ENCODE data around the gene KRT77.

Gene KRT77

GRCh38 chr12:52645982-52646381 lies 57.3 kb downstream of the KRT77 start:
- no peaks in the 10 kb centered on the region for H3K36me3 ChIP-seq (ENCODE audit: insufficient read depth, low read length)
- no peaks in the 10 kb centered on the region for H3K4me1 ChIP-seq (ENCODE audit: control insufficient read depth, insufficient read depth, low read length, unreplicated experiment)
- H2AFZ ChIP-seq (ENCODE audit: low read length, unreplicated experiment): no peak overlapping the region

GRCh38 chr12:52645120-52645761 lies 58.1 kb downstream of the KRT77 start:
- H3K4me1 ChIP-seq (ENCODE audit: control insufficient read depth, insufficient read depth, low read length, unreplicated experiment): no peaks in the 10 kb centered on the region
- H3K27me3 ChIP-seq (ENCODE audit: insufficient read depth, low read length): peaks cover 90% of the 10 kb centered on the region
- H2AFZ ChIP-seq (ENCODE audit: low read length, unreplicated experiment): no peak overlapping the region
- H3K4me3 ChIP-seq (ENCODE audit: low read depth, low read length): no peak overlapping the region
- no peaks in the 10 kb centered on the region for H3K36me3 ChIP-seq (ENCODE audit: insufficient read depth, low read length)
- H3K79me2 ChIP-seq (ENCODE audit: control insufficient read depth, insufficient read depth, low read length, unreplicated experiment): no peaks in the 10 kb centered on the region
- no peak overlapping the region for H3K27ac ChIP-seq (ENCODE audit: low read depth, low read length)

More at GRCh38 chr12:52645982-52646381, 57.3 kb downstream of the KRT77 start:
- H3K79me2 ChIP-seq (ENCODE audit: control insufficient read depth, insufficient read depth, low read length, unreplicated experiment): no peaks in the 10 kb centered on the region
- peaks cover 92% of the 10 kb centered on the region for H3K27me3 ChIP-seq (ENCODE audit: insufficient read depth, low read length)
- H3K4me3 ChIP-seq (ENCODE audit: low read depth, low read length): no peak overlapping the region
- H3K27ac ChIP-seq (ENCODE audit: low read depth, low read length): no peak overlapping the region

- Histone ChIP-seq H3K4me3 (ENCODE audit: low read depth, low read length) (no peak overlapping the region), H3K27ac (ENCODE audit: low read depth, low read length) (no peak overlapping the region), H3K27me3 (ENCODE audit: insufficient read depth, low read length) (peaks cover 89% of the 10 kb centered on the region), H2AFZ (ENCODE audit: low read length, unreplicated experiment) (no peak overlapping the region), H3K4me1 (ENCODE audit: control insufficient read depth, insufficient read depth, low read length, unreplicated experiment) (no peaks in the 10 kb centered on the region), H3K36me3 (ENCODE audit: insufficient read depth, low read length) (no peaks in the 10 kb centered on the region), H3K79me2 (ENCODE audit: control insufficient read depth, insufficient read depth, low read length, unreplicated experiment) (no peaks in the 10 kb centered on the region)
These were observed 59.3 kb downstream of the KRT77 start for GRCh38 chr12:52644078-52644415.

- Histone ChIP-seq H3K36me3 (ENCODE audit: insufficient read depth, low read length) (no peaks in the 10 kb centered on the region), H3K27me3 (ENCODE audit: insufficient read depth, low read length) (peaks cover 91% of the 10 kb centered on the region), H3K4me1 (ENCODE audit: control insufficient read depth, insufficient read depth, low read length, unreplicated experiment) (no peaks in the 10 kb centered on the region), H3K27ac (ENCODE audit: low read depth, low read length) (no peak overlapping the region), H2AFZ (ENCODE audit: low read length, unreplicated experiment) (no peak overlapping the region), H3K4me3 (ENCODE audit: low read depth, low read length) (no peak overlapping the region), H3K79me2 (ENCODE audit: control insufficient read depth, insufficient read depth, low read length, unreplicated experiment) (no peaks in the 10 kb centered on the region)
These were observed 59.9 kb downstream of the KRT77 start for GRCh38 chr12:52643233-52644077.

- H3K27ac ChIP-seq (ENCODE audit: low read depth, low read length): no peak overlapping the region
- H3K27me3 ChIP-seq (ENCODE audit: insufficient read depth, low read length): peaks cover 88% of the 10 kb centered on the region
- H3K79me2 ChIP-seq (ENCODE audit: control insufficient read depth, insufficient read depth, low read length, unreplicated experiment): no peaks in the 10 kb centered on the region
- no peaks in the 10 kb centered on the region for H3K4me1 ChIP-seq (ENCODE audit: control insufficient read depth, insufficient read depth, low read length, unreplicated experiment)
- no peak overlapping the region for H2AFZ ChIP-seq (ENCODE audit: low read length, unreplicated experiment)
- H3K36me3 ChIP-seq (ENCODE audit: insufficient read depth, low read length): no peaks in the 10 kb centered on the region
- H3K4me3 ChIP-seq (ENCODE audit: low read depth, low read length): no peak overlapping the region
These were observed 61.9 kb downstream of the KRT77 start for GRCh38 chr12:52641468-52641867.
